Measurements from ENCODE around the gene MLKL.
"Not testable (repeated sequence)": the region's sequence is repeated elsewhere in the genome, so short reads cannot be mapped to it uniquely, and the experiment has no call there.

The MLKL gene

DNA sequence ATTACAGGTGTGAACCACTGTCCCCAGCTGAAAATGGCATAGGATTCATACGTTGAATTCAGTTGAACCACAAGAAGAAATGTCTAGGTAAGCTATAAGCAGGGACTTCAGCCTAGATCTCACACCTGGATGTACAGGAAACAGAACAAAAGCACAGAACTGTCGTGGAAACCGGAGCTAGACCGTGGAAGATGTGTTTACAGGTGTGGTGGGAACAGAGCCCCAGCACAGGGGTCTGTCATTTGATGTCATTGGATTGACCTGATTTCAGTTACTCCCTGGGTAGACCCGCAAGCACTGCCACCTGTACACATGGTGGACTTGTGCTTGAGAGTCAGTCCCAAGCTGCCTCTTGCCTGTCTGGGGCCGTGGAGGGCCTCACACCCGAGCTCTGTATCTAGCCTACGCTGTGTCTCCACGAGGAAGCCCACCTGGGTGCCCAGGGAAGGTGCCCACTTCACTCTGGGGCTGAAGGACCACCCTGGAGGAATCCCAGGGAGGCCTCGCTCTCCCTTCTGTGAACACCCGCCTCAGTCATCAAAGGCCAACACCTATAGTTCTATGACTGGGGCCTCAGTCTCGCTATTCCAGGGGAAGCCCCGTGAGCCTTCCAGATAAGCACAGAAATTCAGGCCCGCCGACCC, 32.2 kb upstream of the MLKL start:
- no CpG with 5 or more reads among the region's 15 CpGs for WGBS (ENCODE audit: insufficient coverage, insufficient read length)
- no peak overlapping the region for H3K4me3 ChIP-seq (ENCODE audit: low read length)
- no peak overlapping the region for H3K27ac ChIP-seq (ENCODE audit: low read length)
- no peak for DNase-seq (ENCODE audit: low read depth, low spot score)
- no peaks in the 10 kb centered on the region for H3K9me3 ChIP-seq (ENCODE audit: control insufficient read depth, insufficient read depth, low read length)
- no peaks in the 10 kb centered on the region for H3K36me3 ChIP-seq (ENCODE audit: control insufficient read depth, insufficient read depth, low read length)
- peaks cover 22% of the 10 kb centered on the region for H3K4me1 ChIP-seq (ENCODE audit: control insufficient read depth, insufficient read depth, low read length)
- no peaks in the 10 kb centered on the region for H3K27me3 ChIP-seq (ENCODE audit: control insufficient read depth, insufficient read depth, low read length)

DNA sequence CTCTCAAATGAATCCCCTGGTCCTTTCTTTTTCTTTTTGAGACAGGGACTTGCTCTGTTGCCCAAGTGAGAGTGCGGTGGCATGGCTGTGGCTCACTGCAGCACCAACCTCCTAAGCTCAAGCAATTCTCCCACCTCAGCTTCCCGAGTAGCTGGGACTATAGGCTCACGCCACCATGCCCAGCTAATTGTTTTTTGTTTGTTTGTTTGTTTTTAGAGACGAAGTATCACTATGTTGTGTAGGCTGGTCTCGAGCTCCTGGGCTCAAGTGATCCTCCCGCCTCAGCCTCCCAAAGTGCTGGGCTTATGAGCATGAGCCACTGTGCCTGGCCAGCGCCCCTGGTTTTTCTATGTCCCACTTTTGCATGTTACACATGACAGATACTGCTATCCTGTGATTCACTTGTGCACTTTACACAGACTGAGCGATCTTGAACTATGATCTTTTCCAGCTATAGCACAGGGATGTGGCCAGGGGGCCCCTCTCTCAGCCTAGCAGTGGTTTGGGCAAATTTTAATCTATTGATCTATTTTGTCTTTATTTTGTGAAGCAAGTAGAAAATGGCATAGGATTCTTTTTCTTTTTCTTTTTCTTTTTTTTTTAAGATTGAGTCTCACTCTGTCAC, 31.3 kb upstream of the MLKL start:
- no peak for DNase-seq (ENCODE audit: low read depth, low spot score)
- Histone ChIP-seq H3K4me3 (ENCODE audit: low read length) (no peak overlapping the region), H3K4me1 (ENCODE audit: control insufficient read depth, insufficient read depth, low read length) (peaks cover 22% of the 10 kb centered on the region), H3K27ac (ENCODE audit: low read length) (no peak overlapping the region), H3K27me3 (ENCODE audit: control insufficient read depth, insufficient read depth, low read length) (no peaks in the 10 kb centered on the region), H3K36me3 (ENCODE audit: control insufficient read depth, insufficient read depth, low read length) (no peaks in the 10 kb centered on the region), H3K9me3 (ENCODE audit: control insufficient read depth, insufficient read depth, low read length) (no peaks in the 10 kb centered on the region)
- no CpG with 5 or more reads among the region's 8 CpGs for WGBS (ENCODE audit: insufficient coverage, insufficient read length)

DNA sequence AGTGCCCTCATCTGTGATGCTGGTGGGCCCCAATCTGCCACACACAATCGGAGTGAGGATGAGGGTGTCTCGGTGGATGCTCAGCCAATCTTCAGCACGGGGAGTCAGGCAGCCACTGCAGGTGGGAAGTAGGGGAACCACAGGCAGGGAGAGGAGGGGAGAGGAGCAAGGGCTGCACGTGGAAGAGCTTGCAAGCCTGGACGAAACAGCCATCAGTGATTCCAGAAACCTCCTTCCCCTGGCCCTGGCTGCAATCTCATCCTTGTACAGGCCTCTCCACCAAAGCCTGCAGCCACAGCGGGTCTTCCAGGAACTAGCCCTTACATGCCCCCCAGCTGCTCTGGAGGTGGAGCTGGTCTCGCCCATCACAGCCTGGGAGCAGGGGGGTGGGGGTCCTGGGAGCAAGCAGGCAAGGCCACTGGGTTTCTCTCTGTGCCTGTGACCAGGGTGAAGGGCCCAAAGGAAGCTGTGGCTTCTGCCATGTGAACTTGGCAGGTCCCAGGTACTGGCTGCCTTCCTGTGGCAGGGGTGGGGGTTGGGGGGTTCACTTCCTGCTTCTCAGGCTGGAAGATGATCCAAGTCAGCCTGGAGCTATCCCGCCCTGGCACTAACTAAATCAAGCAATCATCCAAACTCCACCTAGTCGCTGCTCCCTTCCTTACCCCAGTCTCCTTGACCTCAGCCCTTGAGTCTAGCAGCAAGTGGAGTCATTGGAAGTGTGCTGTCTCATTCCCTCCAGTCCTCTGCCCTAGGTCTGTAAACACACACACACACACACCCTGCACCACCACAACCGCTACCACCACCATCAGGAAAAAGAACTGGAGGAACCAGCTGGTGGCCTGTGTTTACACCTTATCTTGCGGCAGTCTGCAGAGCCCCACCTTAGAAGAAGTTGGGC, 29.4 kb upstream of the MLKL start:
- Histone ChIP-seq H3K4me1 (ENCODE audit: control insufficient read depth, insufficient read depth, low read length) (peaks cover 19% of the 10 kb centered on the region), H3K4me3 (ENCODE audit: low read length) (no peak overlapping the region), H3K36me3 (ENCODE audit: control insufficient read depth, insufficient read depth, low read length) (no peaks in the 10 kb centered on the region), H3K27me3 (ENCODE audit: control insufficient read depth, insufficient read depth, low read length) (no peaks in the 10 kb centered on the region), H3K27ac (ENCODE audit: low read length) (no peak overlapping the region), H3K9me3 (ENCODE audit: control insufficient read depth, insufficient read depth, low read length) (no peaks in the 10 kb centered on the region)
- no CpG with 5 or more reads among the region's 11 CpGs for WGBS (ENCODE audit: insufficient coverage, insufficient read length)
- no peak for DNase-seq (ENCODE audit: low read depth, low spot score)

DNA sequence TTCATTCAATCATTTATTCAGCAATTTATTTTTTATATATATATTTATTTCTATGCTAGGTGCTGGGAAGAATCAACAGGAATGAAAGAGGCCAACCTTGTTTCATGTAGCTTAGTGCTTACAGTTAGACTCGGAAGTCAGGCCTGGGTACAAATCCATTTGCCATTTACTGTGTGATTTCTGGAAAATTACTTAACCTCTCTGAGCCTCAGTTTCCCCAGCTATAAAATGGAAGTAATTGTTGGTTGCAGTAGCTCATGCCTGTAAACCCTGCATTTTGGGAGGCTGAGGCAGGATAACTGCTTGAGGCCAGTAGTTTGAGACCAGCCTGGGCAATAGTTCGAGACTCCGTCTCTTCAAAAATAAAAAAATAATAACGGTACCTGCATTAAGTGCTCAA, 27.2 kb upstream of the MLKL start:
- Histone ChIP-seq H3K27ac (ENCODE audit: low read length) (no peak overlapping the region), H3K36me3 (ENCODE audit: control insufficient read depth, insufficient read depth, low read length) (no peaks in the 10 kb centered on the region), H3K4me3 (ENCODE audit: low read length) (no peak overlapping the region), H3K9me3 (ENCODE audit: control insufficient read depth, insufficient read depth, low read length) (no peaks in the 10 kb centered on the region), H3K4me1 (ENCODE audit: control insufficient read depth, insufficient read depth, low read length) (peaks cover 7% of the 10 kb centered on the region), H3K27me3 (ENCODE audit: control insufficient read depth, insufficient read depth, low read length) (no peaks in the 10 kb centered on the region)
- WGBS (ENCODE audit: insufficient coverage, insufficient read length) = no CpG with 5 or more reads among the region's 4 CpGs
- DNase-seq (ENCODE audit: low read depth, low spot score) = no peak

DNA sequence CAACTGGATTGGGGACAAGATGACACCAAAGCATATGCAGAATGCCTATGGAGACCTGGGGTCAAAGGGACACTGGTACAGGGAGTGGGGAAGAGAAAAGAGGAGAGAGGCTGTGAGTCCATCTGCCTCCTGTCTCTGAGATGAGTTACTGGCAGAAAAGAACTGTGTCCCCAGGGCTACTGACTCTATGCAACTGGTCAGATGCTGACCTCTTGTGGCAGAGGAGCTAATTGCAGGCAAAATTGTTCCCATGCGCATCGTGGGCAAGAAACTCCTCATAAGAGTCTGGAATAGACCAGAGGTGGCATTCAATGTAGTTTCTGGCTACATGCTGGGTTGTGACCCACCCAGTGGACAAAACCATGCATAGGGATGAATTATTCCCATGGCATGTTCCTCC, 26.1 kb upstream of the MLKL start:
- H3K27me3 ChIP-seq (ENCODE audit: control insufficient read depth, insufficient read depth, low read length) = no peaks in the 10 kb centered on the region
- no peaks in the 10 kb centered on the region for H3K9me3 ChIP-seq (ENCODE audit: control insufficient read depth, insufficient read depth, low read length)
- no CpG with 5 or more reads among the region's 2 CpGs for WGBS (ENCODE audit: insufficient coverage, insufficient read length)
- H3K27ac ChIP-seq (ENCODE audit: low read length) = no peak overlapping the region
- no peak overlapping the region for H3K4me3 ChIP-seq (ENCODE audit: low read length)
- no peaks in the 10 kb centered on the region for H3K36me3 ChIP-seq (ENCODE audit: control insufficient read depth, insufficient read depth, low read length)
- peaks cover 7% of the 10 kb centered on the region for H3K4me1 ChIP-seq (ENCODE audit: control insufficient read depth, insufficient read depth, low read length)
- DNase-seq (ENCODE audit: low read depth, low spot score) = peak; percentile 70

DNA sequence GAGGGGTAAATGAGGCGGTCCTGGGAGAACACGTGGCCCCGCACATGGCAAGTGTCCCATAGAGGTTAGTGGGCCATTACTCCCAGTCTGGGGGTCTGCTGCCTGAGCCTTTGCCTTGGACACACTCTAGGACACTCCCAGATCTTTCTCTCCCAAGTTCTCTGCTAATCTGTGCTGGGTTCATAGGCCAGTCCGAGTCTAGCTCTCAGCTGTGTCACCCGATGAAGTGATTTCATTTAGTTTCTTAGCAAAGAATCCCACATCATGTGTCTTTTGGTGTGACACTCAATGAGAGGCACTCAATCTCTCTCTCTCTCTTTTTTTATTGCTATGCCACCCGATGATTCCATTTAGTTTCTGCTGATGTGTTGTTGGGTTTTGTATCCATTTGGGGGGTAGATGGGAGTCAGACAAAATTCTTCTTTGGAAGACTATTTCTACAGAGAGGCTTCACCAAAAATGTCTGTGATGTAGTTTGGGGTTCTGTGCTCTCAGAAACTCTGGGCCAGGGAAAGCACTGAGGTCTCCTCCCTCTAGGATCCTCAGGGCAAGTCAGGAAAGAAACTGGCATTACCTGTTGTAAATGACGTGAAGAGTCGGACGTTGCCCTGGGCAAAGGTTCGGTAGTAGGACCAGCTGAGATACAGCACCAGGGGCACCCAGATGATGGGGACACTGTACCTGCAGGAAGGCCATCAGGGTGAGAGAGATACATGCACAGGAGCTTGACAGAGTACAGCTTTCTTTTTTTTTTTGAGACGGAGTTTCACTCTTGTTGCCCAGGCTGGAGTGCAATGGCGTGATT, 25.2 kb upstream of the MLKL start:
- no peak overlapping the region for H3K27ac ChIP-seq (ENCODE audit: low read length)
- no CpG with 5 or more reads among the region's 12 CpGs for WGBS (ENCODE audit: insufficient coverage, insufficient read length)
- no peaks in the 10 kb centered on the region for H3K27me3 ChIP-seq (ENCODE audit: control insufficient read depth, insufficient read depth, low read length)
- H3K9me3 ChIP-seq (ENCODE audit: control insufficient read depth, insufficient read depth, low read length) = no peaks in the 10 kb centered on the region
- H3K4me1 ChIP-seq (ENCODE audit: control insufficient read depth, insufficient read depth, low read length) = peaks cover 7% of the 10 kb centered on the region
- no peak for DNase-seq (ENCODE audit: low read depth, low spot score)
- H3K4me3 ChIP-seq (ENCODE audit: low read length) = no peak overlapping the region
- no peaks in the 10 kb centered on the region for H3K36me3 ChIP-seq (ENCODE audit: control insufficient read depth, insufficient read depth, low read length)

DNA sequence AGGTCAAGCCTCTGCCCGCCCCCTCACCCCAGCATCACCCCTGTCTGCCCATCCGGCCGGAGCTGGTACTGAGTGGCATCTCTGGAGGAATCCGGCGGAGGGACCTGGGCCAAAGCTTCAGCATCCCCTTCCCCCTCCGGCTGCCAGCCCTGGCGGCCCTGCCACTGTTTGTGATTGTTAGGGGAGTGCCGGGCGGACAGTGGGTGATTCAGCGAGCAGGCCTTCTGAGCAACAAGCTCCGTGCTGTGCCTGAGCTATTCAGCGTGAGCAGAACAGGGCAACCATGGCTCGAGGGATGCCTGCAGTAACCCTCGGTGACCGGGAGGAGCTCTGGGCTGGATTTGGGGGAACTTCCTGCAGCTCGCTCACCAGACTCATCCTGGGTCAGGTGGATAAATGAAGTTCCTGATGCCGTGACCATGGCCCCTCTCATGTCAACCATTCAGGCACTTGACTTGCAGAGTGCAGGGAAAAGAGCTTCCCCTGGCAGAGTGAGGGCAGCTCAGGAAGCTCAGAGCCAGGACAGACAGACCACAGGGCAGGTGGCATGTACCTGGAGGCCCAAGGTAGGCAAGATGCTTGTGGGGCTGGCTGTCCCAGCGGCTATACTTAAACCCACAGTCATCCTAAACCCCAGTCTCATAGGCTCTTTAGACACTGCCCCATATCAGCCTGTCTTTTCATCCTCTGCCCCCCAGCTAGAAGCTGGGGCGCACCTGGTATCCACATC, 24.3 kb upstream of the MLKL start:
- no peak for DNase-seq (ENCODE audit: low read depth, low spot score)
- Histone ChIP-seq H3K27me3 (ENCODE audit: control insufficient read depth, insufficient read depth, low read length) (no peaks in the 10 kb centered on the region), H3K4me3 (ENCODE audit: low read length) (no peak overlapping the region), H3K9me3 (ENCODE audit: control insufficient read depth, insufficient read depth, low read length) (no peaks in the 10 kb centered on the region), H3K36me3 (ENCODE audit: control insufficient read depth, insufficient read depth, low read length) (no peaks in the 10 kb centered on the region), H3K4me1 (ENCODE audit: control insufficient read depth, insufficient read depth, low read length) (peaks cover 4% of the 10 kb centered on the region), H3K27ac (ENCODE audit: low read length) (no peak overlapping the region)
- WGBS (ENCODE audit: insufficient coverage, insufficient read length) = no CpG with 5 or more reads among the region's 19 CpGs

DNA sequence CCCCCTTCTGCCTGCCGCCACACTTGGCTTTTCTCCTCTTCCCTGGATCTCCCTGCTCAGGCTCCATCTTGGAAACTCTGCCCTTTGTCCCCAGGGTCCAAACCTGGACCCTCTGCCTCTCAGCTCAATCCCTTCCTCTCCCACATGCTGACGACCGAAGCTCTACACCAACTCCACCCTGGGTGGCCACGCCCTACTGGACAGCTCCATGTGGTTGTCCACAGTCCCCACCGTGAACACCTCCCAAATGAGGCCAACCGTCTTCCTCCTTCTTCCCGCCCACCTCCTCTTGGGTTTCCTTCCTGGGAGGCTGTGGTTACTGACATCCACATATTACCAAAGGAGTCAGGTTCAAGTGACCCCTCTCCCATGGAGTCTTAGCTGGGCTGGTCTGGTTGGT, 22.6 kb upstream of the MLKL start:
- DNase-seq (ENCODE audit: low read depth, low spot score) = no peak
- no peaks in the 10 kb centered on the region for H3K9me3 ChIP-seq (ENCODE audit: control insufficient read depth, insufficient read depth, low read length)
- no peaks in the 10 kb centered on the region for H3K27me3 ChIP-seq (ENCODE audit: control insufficient read depth, insufficient read depth, low read length)
- no peaks in the 10 kb centered on the region for H3K4me1 ChIP-seq (ENCODE audit: control insufficient read depth, insufficient read depth, low read length)
- H3K36me3 ChIP-seq (ENCODE audit: control insufficient read depth, insufficient read depth, low read length) = no peaks in the 10 kb centered on the region
- H3K4me3 ChIP-seq (ENCODE audit: low read length) = no peak overlapping the region
- no CpG with 5 or more reads among the region's 7 CpGs for WGBS (ENCODE audit: insufficient coverage, insufficient read length)
- no peak overlapping the region for H3K27ac ChIP-seq (ENCODE audit: low read length)

DNA sequence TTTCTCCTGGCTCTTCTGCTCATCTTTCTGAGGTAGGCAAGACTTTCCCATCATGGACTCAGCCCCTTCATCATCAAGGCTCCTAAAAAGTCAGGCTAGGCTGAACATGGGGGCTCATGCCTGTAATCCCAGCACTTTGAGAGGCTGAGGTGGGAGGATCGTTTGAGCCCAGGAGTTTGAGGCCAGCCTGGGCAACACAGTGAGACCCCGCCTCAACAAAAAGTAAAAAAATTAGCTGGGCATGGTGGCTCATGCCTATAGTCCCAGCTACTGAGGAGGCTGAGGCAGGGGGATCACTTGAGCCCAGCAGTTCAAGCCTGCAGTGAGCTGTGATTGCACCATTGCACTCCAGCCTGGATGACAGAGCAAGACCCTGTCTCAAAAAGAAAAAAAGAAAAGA, 21.5 kb upstream of the MLKL start:
- not testable (repeated sequence) for H3K27ac ChIP-seq (ENCODE audit: low read length); H3K9me3 ChIP-seq (ENCODE audit: control insufficient read depth, insufficient read depth, low read length); H3K36me3 ChIP-seq (ENCODE audit: control insufficient read depth, insufficient read depth, low read length); H3K4me3 ChIP-seq (ENCODE audit: low read length); H3K27me3 ChIP-seq (ENCODE audit: control insufficient read depth, insufficient read depth, low read length); DNase-seq (ENCODE audit: low read depth, low spot score); H3K4me1 ChIP-seq (ENCODE audit: control insufficient read depth, insufficient read depth, low read length)
- no CpG with 5 or more reads among the region's 2 CpGs for WGBS (ENCODE audit: insufficient coverage, insufficient read length)

DNA sequence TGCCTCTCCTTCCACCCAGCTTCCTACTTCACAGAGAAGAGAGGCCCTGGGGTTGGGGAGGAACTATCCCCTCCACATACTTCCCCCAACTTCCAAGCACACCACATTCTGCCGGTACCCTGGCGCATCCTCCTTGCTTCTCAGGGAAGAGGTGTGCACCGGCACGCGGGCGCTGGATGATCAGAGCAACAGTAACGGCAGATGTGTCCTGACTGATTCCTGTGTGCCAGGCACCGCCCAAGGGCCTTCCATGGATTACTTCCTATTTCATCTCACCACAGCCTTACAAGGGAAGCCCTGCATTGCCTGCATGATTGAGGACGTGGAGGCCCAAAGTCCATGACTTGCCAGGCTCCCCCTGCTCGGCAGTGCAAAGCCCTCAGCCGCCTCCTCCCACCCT, 21.1 kb upstream of the MLKL start:
- no CpG with 5 or more reads among the region's 11 CpGs for WGBS (ENCODE audit: insufficient coverage, insufficient read length)
- no peak for DNase-seq (ENCODE audit: low read depth, low spot score)
- no peaks in the 10 kb centered on the region for H3K27me3 ChIP-seq (ENCODE audit: control insufficient read depth, insufficient read depth, low read length)
- no peak overlapping the region for H3K27ac ChIP-seq (ENCODE audit: low read length)
- no peaks in the 10 kb centered on the region for H3K36me3 ChIP-seq (ENCODE audit: control insufficient read depth, insufficient read depth, low read length)
- H3K4me1 ChIP-seq (ENCODE audit: control insufficient read depth, insufficient read depth, low read length) = no peaks in the 10 kb centered on the region
- no peaks in the 10 kb centered on the region for H3K9me3 ChIP-seq (ENCODE audit: control insufficient read depth, insufficient read depth, low read length)
- H3K4me3 ChIP-seq (ENCODE audit: low read length) = no peak overlapping the region
